PFSK-1 (cell line): ENCODE measurements around the gene THSD7B.

Experiments
- FOXP2 ChIP-seq: optimal IDR thresholded peaks from 2 replicates; pipeline ENCODE3; 2011; ENCODE audit warnings: borderline replicate concordance, control low read depth, inconsistent platforms; ENCODE audit not compliant: insufficient read depth; ENCODE audit errors: extremely low read length, extremely low read depth
- POLR2AphosphoS5 ChIP-seq: IDR thresholded peaks from 2 replicates; pipeline ENCODE4 v1.6.1; 2012; ENCODE audit warnings: low read depth, mild to moderate bottlenecking, control low read depth, low read length, moderate library complexity
- REST ChIP-seq, 2 experiments: IDR thresholded peaks; 2 replicates each; pipeline versions ENCODE4 v1.6.1 to v1.8.0; 2011 to 2012; ENCODE audit warnings: low read depth in 2 of 2, low read length in 2 of 2, control low read depth in 1 of 2, inconsistent platforms in 1 of 2, mild to moderate bottlenecking in 1 of 2, moderate library complexity in 1 of 2; ENCODE audit not compliant: insufficient read depth in 1 of 2
- SIN3A ChIP-seq: IDR thresholded peaks from 2 replicates; pipeline ENCODE4 v1.6.1; 2012; ENCODE audit warnings: mild to moderate bottlenecking, low read length, moderate library complexity, borderline replicate concordance; ENCODE audit not compliant: insufficient read depth
- TAF1 ChIP-seq: IDR thresholded peaks from 2 replicates; pipeline ENCODE4 v1.6.1; 2012; ENCODE audit warnings: low read length, control low read depth, borderline replicate concordance; ENCODE audit not compliant: insufficient read depth

THSD7B gene

GRCh38 chr2:137367361-137367760 is 602.0 kb downstream of the THSD7B start:
- TF ChIP-seq REST (IDR thresholded peaks at IDR 0.05; ENCODE audit: insufficient read depth in 1 of 2, low read depth in 2 of 2, low read length in 2 of 2) (no peak), POLR2AphosphoS5 (no peak), FOXP2 (no peak), TAF1 (no peak), SIN3A (no peak)

DNA sequence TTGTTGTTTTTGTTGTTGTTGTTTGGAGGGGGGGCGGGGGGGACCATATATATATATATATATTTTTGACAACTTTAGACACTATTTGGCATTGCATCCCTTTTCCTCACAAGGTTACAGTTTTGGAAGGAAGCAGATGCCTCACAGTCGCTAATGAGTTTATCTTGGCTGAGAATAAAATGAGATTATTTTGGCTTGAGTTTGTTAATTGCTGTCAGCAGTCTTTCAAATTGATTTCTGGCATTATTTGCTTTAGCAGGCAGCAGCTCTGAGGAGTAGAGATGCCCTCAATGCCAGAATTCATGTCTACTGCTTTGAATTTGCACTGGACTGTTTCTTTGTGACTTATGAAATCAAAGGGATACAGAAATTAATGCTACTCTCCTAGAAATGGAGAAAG is 603.8 kb downstream of the THSD7B start:
- no peak for TF ChIP-seq REST (IDR thresholded peaks at IDR 0.05; ENCODE audit: insufficient read depth in 1 of 2, low read depth in 2 of 2, low read length in 2 of 2)
- TF ChIP-seq SIN3A = no peak
- TF ChIP-seq FOXP2 = no peak
- TF ChIP-seq TAF1 = no peak
- TF ChIP-seq POLR2AphosphoS5 = no peak

GRCh38 chr2:137379186-137379585 is 613.8 kb downstream of the THSD7B start:
- TF ChIP-seq REST (IDR thresholded peaks at IDR 0.05; ENCODE audit: insufficient read depth in 1 of 2, low read depth in 2 of 2, low read length in 2 of 2) (no peak), TAF1 (no peak), POLR2AphosphoS5 (no peak), SIN3A (no peak), FOXP2 (no peak)

DNA sequence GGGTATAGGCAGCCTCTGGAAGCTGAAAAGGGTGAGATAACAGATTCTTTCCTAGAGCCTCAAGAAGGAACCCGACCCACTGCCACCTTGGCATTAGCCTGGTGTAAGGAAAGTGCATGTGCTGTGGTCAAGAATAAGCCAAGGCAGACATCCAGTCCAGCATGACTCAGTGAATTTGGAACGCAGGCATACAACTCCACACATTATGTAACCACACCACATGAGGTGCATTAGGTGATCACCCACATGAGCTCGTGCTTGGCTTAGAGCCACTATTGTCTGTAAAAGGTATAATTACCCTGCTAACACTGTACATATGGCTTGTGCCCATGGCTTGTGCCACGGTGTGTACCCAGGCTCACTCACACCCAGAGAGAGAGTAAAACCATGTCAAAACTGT is 615.3 kb downstream of the THSD7B start:
- no peak for TF ChIP-seq FOXP2
- TF ChIP-seq REST (IDR thresholded peaks at IDR 0.05; ENCODE audit: insufficient read depth in 1 of 2, low read depth in 2 of 2, low read length in 2 of 2) = no peak
- TF ChIP-seq POLR2AphosphoS5 = no peak
- no peak for TF ChIP-seq SIN3A
- no peak for TF ChIP-seq TAF1

- TF ChIP-seq SIN3A (no peak), POLR2AphosphoS5 (no peak), FOXP2 (no peak), REST (IDR thresholded peaks at IDR 0.05; ENCODE audit: insufficient read depth in 1 of 2, low read depth in 2 of 2, low read length in 2 of 2) (no peak), TAF1 (no peak)
Observed at GRCh38 chr2:137381731-137382130, 616.4 kb downstream of the THSD7B start.
